ENCODE measurements around the gene PDCD2L.
"Not testable (repeated sequence)": the region's sequence is repeated elsewhere in the genome, so short reads cannot be mapped to it uniquely, and the experiment has no call there.

Gene PDCD2L

GRCh38 chr19:34391813-34392212 lies 12.4 kb upstream of the PDCD2L start:
- no peaks in the 10 kb centered on the region for H3K9me3 ChIP-seq
- H3K4me3 ChIP-seq: no peak overlapping the region
- no peak overlapping the region for H3K9ac ChIP-seq
- H4K20me1 ChIP-seq: peaks cover 84% of the 10 kb centered on the region
- no peak overlapping the region for H3K4me2 ChIP-seq
- no peak overlapping the region for H3K27ac ChIP-seq
- TF ChIP-seq Cebpa-rat (IDR thresholded peaks at IDR 0.05): no peak
- peaks cover 100% of the 10 kb centered on the region for H3K36me3 ChIP-seq
- H3K4me1 ChIP-seq: no peaks in the 10 kb centered on the region
- H3K27me3 ChIP-seq: no peaks in the 10 kb centered on the region

- H3K9me3 ChIP-seq: no peaks in the 10 kb centered on the region
- H3K9ac ChIP-seq: no peak overlapping the region
- no peak overlapping the region for H3K4me2 ChIP-seq
- H4K20me1 ChIP-seq: peaks cover 80% of the 10 kb centered on the region
- TF ChIP-seq Cebpa-rat (IDR thresholded peaks at IDR 0.05): no peak
- no peaks in the 10 kb centered on the region for H3K4me1 ChIP-seq
- no peak overlapping the region for H3K4me3 ChIP-seq
- no peak overlapping the region for H3K27ac ChIP-seq
- no peaks in the 10 kb centered on the region for H3K27me3 ChIP-seq
- H3K36me3 ChIP-seq: peaks cover 100% of the 10 kb centered on the region
These were observed 11.2 kb upstream of the PDCD2L start for GRCh38 chr19:34393031-34393430.

GRCh38 chr19:34393629-34394028 lies 10.6 kb upstream of the PDCD2L start:
- TF ChIP-seq Cebpa-rat (IDR thresholded peaks at IDR 0.05): no peak
- Histone ChIP-seq H3K9me3 (no peaks in the 10 kb centered on the region), H3K4me1 (no peaks in the 10 kb centered on the region), H3K27me3 (no peaks in the 10 kb centered on the region), H4K20me1 (peaks cover 74% of the 10 kb centered on the region), H3K27ac (no peak overlapping the region), H3K9ac (no peak overlapping the region), H3K36me3 (peaks cover 100% of the 10 kb centered on the region), H3K4me2 (no peak overlapping the region), H3K4me3 (no peak overlapping the region)

- Histone ChIP-seq H3K9ac (no peak overlapping the region), H3K9me3 (no peaks in the 10 kb centered on the region), H3K4me3 (no peak overlapping the region), H4K20me1 (peaks cover 58% of the 10 kb centered on the region), H3K36me3 (peaks cover 98% of the 10 kb centered on the region), H3K27me3 (no peaks in the 10 kb centered on the region), H3K27ac (no peak overlapping the region), H3K4me1 (no peaks in the 10 kb centered on the region), H3K4me2 (no peak overlapping the region)
- no peak for TF ChIP-seq Cebpa-rat (IDR thresholded peaks at IDR 0.05)
These were observed 6.3 kb upstream of the PDCD2L start for GRCh38 chr19:34397853-34398252.

- no peaks in the 10 kb centered on the region for H3K9me3 ChIP-seq
- TF ChIP-seq Cebpa-rat (IDR thresholded peaks at IDR 0.05): no peak
- peaks cover 38% of the 10 kb centered on the region for H4K20me1 ChIP-seq
- no peak overlapping the region for H3K27ac ChIP-seq
- H3K4me3 ChIP-seq: no peak overlapping the region
- peaks cover 3% of the 10 kb centered on the region for H3K4me1 ChIP-seq
- H3K27me3 ChIP-seq: no peaks in the 10 kb centered on the region
- H3K9ac ChIP-seq: no peak overlapping the region
- no peak overlapping the region for H3K4me2 ChIP-seq
- H3K36me3 ChIP-seq: peaks cover 80% of the 10 kb centered on the region
These were observed 4.3 kb upstream of the PDCD2L start for GRCh38 chr19:34399886-34400285.

GRCh38 chr19:34400844-34401243 lies 3.4 kb upstream of the PDCD2L start:
- Histone ChIP-seq H3K36me3 (peaks cover 70% of the 10 kb centered on the region), H4K20me1 (peaks cover 30% of the 10 kb centered on the region), H3K4me1 (peaks cover 12% of the 10 kb centered on the region)
- H3K4me3 ChIP-seq, H3K9ac ChIP-seq, H3K27ac ChIP-seq, H3K27me3 ChIP-seq, H3K4me2 ChIP-seq, H3K9me3 ChIP-seq: not testable (repeated sequence)

- no peaks in the 10 kb centered on the region for H3K9me3 ChIP-seq
- no peaks in the 10 kb centered on the region for H3K27me3 ChIP-seq
- TF ChIP-seq Cebpa-rat (IDR thresholded peaks at IDR 0.05): no peak
- H3K36me3 ChIP-seq: peaks cover 65% of the 10 kb centered on the region
- H3K4me2 ChIP-seq: no peak overlapping the region
- no peak overlapping the region for H3K4me3 ChIP-seq
- H4K20me1 ChIP-seq: peaks cover 20% of the 10 kb centered on the region; the same call in 1 of the 2 replicates
- peaks cover 17% of the 10 kb centered on the region for H3K4me1 ChIP-seq
- H3K9ac ChIP-seq: no peak overlapping the region
- no peak overlapping the region for H3K27ac ChIP-seq
These were observed 2.1 kb upstream of the PDCD2L start for GRCh38 chr19:34402074-34402600.

GRCh38 chr19:34403784-34404108 lies 453 bp upstream of the PDCD2L start:
- Histone ChIP-seq H3K27ac (no peak overlapping the region), H3K4me3 (peak overlapping the region; percentile 80), H3K4me2 (peak overlapping the region; percentile 91), H4K20me1 (peaks cover 23% of the 10 kb centered on the region; the same call in 1 of the 2 replicates), H3K9me3 (no peaks in the 10 kb centered on the region), H3K4me1 (peaks cover 17% of the 10 kb centered on the region), H3K27me3 (no peaks in the 10 kb centered on the region), H3K36me3 (peaks cover 63% of the 10 kb centered on the region), H3K9ac (peak overlapping the region; percentile 80)
- no peak for TF ChIP-seq Cebpa-rat (IDR thresholded peaks at IDR 0.05)

GRCh38 chr19:34405892-34406660 lies 1.9 kb downstream of the PDCD2L start:
- Histone ChIP-seq H3K36me3 (peaks cover 63% of the 10 kb centered on the region), H3K4me3 (no peak overlapping the region), H3K27me3 (no peaks in the 10 kb centered on the region), H3K4me1 (peaks cover 17% of the 10 kb centered on the region), H3K27ac (no peak overlapping the region), H3K9me3 (no peaks in the 10 kb centered on the region), H3K9ac (no peak overlapping the region), H4K20me1 (peaks cover 17% of the 10 kb centered on the region; the same call in 1 of the 2 replicates), H3K4me2 (no peak overlapping the region)
- TF ChIP-seq Cebpa-rat (IDR thresholded peaks at IDR 0.05): no peak

GRCh38 chr19:34408411-34408810 lies 4.2 kb downstream of the PDCD2L start:
- no peak overlapping the region for H3K4me3 ChIP-seq
- H3K4me1 ChIP-seq: peaks cover 17% of the 10 kb centered on the region
- peaks cover 17% of the 10 kb centered on the region; the same call in 1 of the 2 replicates for H4K20me1 ChIP-seq
- H3K9me3 ChIP-seq: no peaks in the 10 kb centered on the region
- no peak overlapping the region for H3K4me2 ChIP-seq
- no peak overlapping the region for H3K27ac ChIP-seq
- no peaks in the 10 kb centered on the region for H3K27me3 ChIP-seq
- H3K36me3 ChIP-seq: peaks cover 67% of the 10 kb centered on the region
- no peak for TF ChIP-seq Cebpa-rat (IDR thresholded peaks at IDR 0.05)
- no peak overlapping the region for H3K9ac ChIP-seq

Data from BLaER1 (cell line).